Choroid plexus epithelial cell (primary cell): ENCODE measurements around the gene URGCP.

Experiments used
- DNase-seq: peaks from one replicate; pipeline ENCODE4 v3.0.0-alpha.2; 2010; ENCODE audit warnings: low read depth
- H3K4me3 ChIP-seq: 2 replicates; pipeline ENCODE4 v1.5.1; 2011; ENCODE audit warnings: low read depth, mild to moderate bottlenecking, control low read depth, low read length, moderate library complexity
- CTCF ChIP-seq: conservative IDR thresholded peaks from 2 replicates; pipeline ENCODE4 v1.5.1; 2011; ENCODE audit warnings: low read depth, mild to moderate bottlenecking, control low read depth, inconsistent platforms, low read length, moderate library complexity

URGCP gene

GRCh38 chr7:43906331-43907010, at the start of gene URGCP:
URGCP (minus strand) TSS chr7:43906596; CDS start chr7:43906575, 21 bp downstream.
- H3K4me3 ChIP-seq, result peak within 1 kb of the TSS; percentile 61
- no peak for TF ChIP-seq CTCF
- peak; percentile 32 for DNase-seq

GRCh38 chr7:43956027-43956426, 49.6 kb upstream of the URGCP start:
- no peak for TF ChIP-seq CTCF
- no peak overlapping the region for H3K4me3 ChIP-seq
- DNase-seq, result no peak

- H3K4me3 ChIP-seq, result no peak overlapping the region
- TF ChIP-seq CTCF, result peak; percentile 68
- DNase-seq, result peak; percentile 77
Observed at GRCh38 chr7:43954524-43955228, 48.3 kb upstream of the URGCP start.

GRCh38 chr7:43953071-43953470, 46.7 kb upstream of the URGCP start:
- no peak for DNase-seq
- no peak overlapping the region for H3K4me3 ChIP-seq
- no peak for TF ChIP-seq CTCF

- TF ChIP-seq CTCF, result no peak
- no peak for DNase-seq
- H3K4me3 ChIP-seq, result no peak overlapping the region
Observed at GRCh38 chr7:43952028-43952427, 45.6 kb upstream of the URGCP start.

GRCh38 chr7:43944286-43944685, 37.9 kb upstream of the URGCP start:
- TF ChIP-seq CTCF, result no peak
- no peak overlapping the region for H3K4me3 ChIP-seq
- no peak for DNase-seq
